NT2/D1 (cell line): ENCODE data around the gene LMO3.

Experiments
- DNase-seq: peaks from one replicate; pipeline ENCODE4 v3.0.0-alpha.2; 2011; ENCODE audit warnings: low read depth, low spot score
- H3K27me3 ChIP-seq: 2 replicates; pipeline ENCODE4 v1.6.0; 2011; ENCODE audit warnings: mild to moderate bottlenecking; ENCODE audit not compliant: insufficient read length, insufficient read depth
- H3K36me3 ChIP-seq: 2 replicates; pipeline ENCODE4 v1.6.1; 2011; ENCODE audit warnings: mild to moderate bottlenecking, low read length, mixed read lengths; ENCODE audit not compliant: insufficient read depth, insufficient read length
- H3K4me1 ChIP-seq: 2 replicates; pipeline ENCODE4 v1.5.1; 2011; ENCODE audit not compliant: insufficient read depth, insufficient read length
- H3K4me3 ChIP-seq: 2 replicates; pipeline ENCODE4 v1.5.1; 2011; ENCODE audit warnings: low read depth; ENCODE audit not compliant: insufficient read length
- H3K9ac ChIP-seq: 2 replicates; pipeline ENCODE4 v1.6.0; 2011; ENCODE audit warnings: low read depth; ENCODE audit not compliant: insufficient read length
- H3K9me3 ChIP-seq: 2 replicates; pipeline ENCODE4 v1.5.1; 2011; ENCODE audit warnings: mild to moderate bottlenecking, low read length; ENCODE audit not compliant: insufficient read depth
- SUZ12 ChIP-seq: IDR thresholded peaks from 2 replicates; pipeline ENCODE4 v1.6.1; 2011; ENCODE audit not compliant: insufficient read length, insufficient read depth; ENCODE audit errors: extremely low read depth
- YY1 ChIP-seq: IDR thresholded peaks from 2 replicates; pipeline ENCODE4 v1.6.1; 2011; ENCODE audit not compliant: insufficient read length, insufficient read depth
- ZNF274 ChIP-seq: IDR thresholded peaks from 2 replicates; pipeline ENCODE4 v1.6.1; 2011; ENCODE audit warnings: mild to moderate bottlenecking, low read depth, low read length

Gene LMO3

GRCh38 chr12:16585781-16586180, 20.2 kb downstream of the LMO3 start:
- no peaks in the 10 kb centered on the region for H3K27me3 ChIP-seq
- H3K4me1 ChIP-seq, result no peaks in the 10 kb centered on the region
- H3K9ac ChIP-seq, result no peak overlapping the region
- no peaks in the 10 kb centered on the region for H3K9me3 ChIP-seq
- H3K4me3 ChIP-seq, result no peak overlapping the region
- H3K36me3 ChIP-seq, result no peaks in the 10 kb centered on the region
- no peak for TF ChIP-seq ZNF274
- TF ChIP-seq YY1, result no peak
- TF ChIP-seq SUZ12, result no peak
- no peak for DNase-seq

DNA sequence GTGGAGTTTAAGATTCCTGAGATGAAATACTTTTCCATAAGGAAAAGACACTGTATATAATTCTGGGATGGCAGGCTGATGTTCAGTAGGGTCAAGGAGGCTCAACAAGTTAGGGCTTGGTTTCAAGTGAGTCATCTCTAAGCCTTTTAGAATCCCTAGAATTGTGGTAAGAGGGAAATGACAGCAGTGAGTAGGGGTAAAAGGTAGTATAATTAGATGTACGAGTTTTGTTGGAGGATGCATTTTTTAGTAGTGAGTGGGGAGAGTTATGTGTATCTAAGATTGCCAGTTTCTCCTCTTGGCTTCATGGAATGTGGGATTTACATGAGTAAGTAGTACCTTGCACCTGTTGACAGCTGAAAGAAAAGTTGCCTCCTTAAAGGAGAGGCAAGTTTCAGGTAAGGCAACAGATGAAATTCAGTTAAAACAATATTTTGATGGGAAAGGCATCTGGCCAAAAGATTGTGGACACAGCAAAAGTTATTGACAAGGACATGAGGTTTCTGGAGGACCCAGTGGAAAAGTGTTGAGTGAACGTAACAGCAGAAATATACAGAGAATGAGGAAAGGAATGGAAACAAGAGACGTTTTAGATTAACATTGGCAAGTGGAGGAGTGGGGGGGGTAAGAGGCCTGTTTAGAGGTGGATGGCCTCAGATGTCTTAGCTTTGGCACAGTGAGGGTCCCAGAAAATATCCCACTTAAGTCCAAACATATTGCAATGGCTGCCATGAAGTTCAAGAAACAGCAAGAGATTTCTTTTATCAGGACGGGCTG, 21.8 kb downstream of the LMO3 start:
- Histone ChIP-seq H3K27me3 (no peaks in the 10 kb centered on the region), H3K9me3 (no peaks in the 10 kb centered on the region), H3K4me1 (no peaks in the 10 kb centered on the region), H3K36me3 (no peaks in the 10 kb centered on the region), H3K9ac (no peak overlapping the region), H3K4me3 (no peak overlapping the region)
- no peak for TF ChIP-seq ZNF274
- TF ChIP-seq SUZ12, result no peak
- TF ChIP-seq YY1, result no peak
- no peak for DNase-seq

DNA sequence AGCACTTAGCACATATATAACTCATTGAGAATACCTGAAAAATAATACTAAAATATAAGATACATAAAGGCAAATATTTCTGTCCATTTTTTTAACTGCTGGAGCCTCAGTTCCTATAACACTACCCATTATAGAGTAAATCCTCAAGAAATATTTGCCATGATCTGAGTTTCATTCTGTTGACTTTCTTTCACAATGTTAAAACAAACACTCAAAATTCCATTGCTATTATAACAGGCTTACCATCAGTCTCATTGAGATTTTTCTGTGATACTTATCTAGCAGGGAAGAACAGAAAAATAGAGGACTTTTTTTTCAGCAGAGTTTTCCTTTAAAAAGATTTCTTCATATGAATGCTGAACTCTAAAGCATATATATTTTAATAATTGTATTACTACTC, 24.5 kb downstream of the LMO3 start:
- H3K9ac ChIP-seq, result no peak overlapping the region
- no peaks in the 10 kb centered on the region for H3K9me3 ChIP-seq
- no peaks in the 10 kb centered on the region for H3K4me1 ChIP-seq
- no peaks in the 10 kb centered on the region for H3K27me3 ChIP-seq
- TF ChIP-seq SUZ12, result no peak
- no peak for TF ChIP-seq YY1
- TF ChIP-seq ZNF274, result no peak
- DNase-seq, result no peak
- H3K36me3 ChIP-seq, result no peaks in the 10 kb centered on the region
- H3K4me3 ChIP-seq, result no peak overlapping the region

DNA sequence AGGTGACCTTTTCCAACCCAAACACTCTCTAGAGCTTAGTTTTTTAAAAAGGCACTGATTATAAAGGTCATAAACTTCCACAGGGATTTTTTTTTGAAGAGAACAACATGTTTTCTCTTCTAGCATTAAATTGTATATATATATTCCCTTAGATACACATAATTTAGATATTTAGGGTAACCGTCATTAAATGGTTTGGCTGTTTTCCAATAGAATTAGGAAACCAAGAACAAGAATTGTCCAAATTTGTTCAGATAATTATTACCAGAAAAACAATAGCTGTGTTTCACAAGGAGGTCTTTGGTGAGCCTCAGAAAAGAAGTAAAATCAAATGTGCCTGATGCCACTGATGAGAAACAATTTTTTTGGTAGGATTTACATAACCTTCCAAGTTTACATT, 26.9 kb downstream of the LMO3 start:
- H3K27me3 ChIP-seq, result no peaks in the 10 kb centered on the region
- TF ChIP-seq ZNF274, result no peak
- no peak for TF ChIP-seq SUZ12
- TF ChIP-seq YY1, result no peak
- DNase-seq, result no peak

DNA sequence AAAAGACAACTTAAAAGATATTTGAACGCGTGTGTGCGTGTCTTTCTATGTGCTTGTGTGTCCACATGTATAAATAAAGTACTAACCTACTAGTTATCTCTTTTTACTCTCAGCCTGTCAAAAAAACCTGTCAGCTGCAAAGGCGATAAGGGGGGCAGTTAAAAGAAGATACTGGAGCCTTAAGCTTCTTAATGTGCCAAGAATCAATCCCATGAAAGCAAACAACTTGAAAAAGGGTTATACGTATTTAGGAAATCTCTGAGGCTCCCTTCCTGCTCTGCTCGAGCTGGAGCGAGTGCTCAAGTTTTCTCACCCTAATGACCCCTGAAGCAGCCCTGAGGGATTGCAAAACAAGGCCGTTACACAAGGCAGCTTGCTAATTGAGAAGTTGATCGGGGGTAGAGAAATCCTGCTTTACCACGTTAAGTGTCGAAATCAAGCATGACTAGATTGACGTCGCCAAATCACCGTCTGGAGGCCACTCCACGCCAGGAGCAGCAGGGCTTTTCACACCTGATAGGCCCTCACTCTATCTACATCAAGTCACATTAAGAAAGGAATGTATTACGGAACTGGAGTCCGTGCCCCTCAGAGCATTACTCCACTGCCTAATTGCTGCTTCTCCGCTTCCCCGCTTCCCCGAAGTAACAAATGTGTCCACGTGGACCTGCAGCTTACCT, 32.4 kb downstream of the LMO3 start:
- DNase-seq, result peak; percentile 70

More for the DNA sequence above, 26.9 kb downstream of the LMO3 start:
- H3K9ac ChIP-seq, result no peak overlapping the region
- H3K9me3 ChIP-seq, result no peaks in the 10 kb centered on the region
- H3K4me1 ChIP-seq, result no peaks in the 10 kb centered on the region
- H3K36me3 ChIP-seq, result no peaks in the 10 kb centered on the region
- H3K4me3 ChIP-seq, result no peak overlapping the region

GRCh38 chr12:16568873-16569272, 37.1 kb downstream of the LMO3 start:
- Histone ChIP-seq H3K9ac (no peak overlapping the region), H3K4me3 (no peak overlapping the region), H3K36me3 (no peaks in the 10 kb centered on the region), H3K9me3 (no peaks in the 10 kb centered on the region), H3K4me1 (no peaks in the 10 kb centered on the region), H3K27me3 (no peaks in the 10 kb centered on the region)
- no peak for TF ChIP-seq YY1
- no peak for TF ChIP-seq SUZ12
- no peak for TF ChIP-seq ZNF274
- DNase-seq, result no peak

More for the DNA sequence above, 32.4 kb downstream of the LMO3 start:
- Histone ChIP-seq H3K4me3 (no peak overlapping the region), H3K4me1 (no peaks in the 10 kb centered on the region), H3K36me3 (no peaks in the 10 kb centered on the region), H3K27me3 (no peaks in the 10 kb centered on the region), H3K9ac (peak overlapping the region; percentile 14), H3K9me3 (no peaks in the 10 kb centered on the region)
- TF ChIP-seq SUZ12 (no peak), YY1 (no peak), ZNF274 (no peak)

GRCh38 chr12:16564675-16565074, 41.3 kb downstream of the LMO3 start:
- Histone ChIP-seq H3K27me3 (no peaks in the 10 kb centered on the region), H3K4me1 (no peaks in the 10 kb centered on the region), H3K9ac (no peak overlapping the region), H3K36me3 (no peaks in the 10 kb centered on the region), H3K9me3 (no peaks in the 10 kb centered on the region), H3K4me3 (no peak overlapping the region)
- no peak for DNase-seq
- no peak for TF ChIP-seq ZNF274
- TF ChIP-seq SUZ12, result no peak
- no peak for TF ChIP-seq YY1
